PFSK-1 (cell line): ENCODE data around the gene FSTL4.
A peak's percentile ranks its signal among the peaks of the same experiment; 100 is the strongest.

ENCODE experiments used
- FOXP2 ChIP-seq: optimal IDR thresholded peaks from 2 replicates; pipeline ENCODE3; 2011; ENCODE audit warnings: borderline replicate concordance, control low read depth, inconsistent platforms; ENCODE audit not compliant: insufficient read depth; ENCODE audit errors: extremely low read length, extremely low read depth
- POLR2AphosphoS5 ChIP-seq: IDR thresholded peaks from 2 replicates; pipeline ENCODE4 v1.6.1; 2012; ENCODE audit warnings: low read depth, mild to moderate bottlenecking, control low read depth, low read length, moderate library complexity
- REST ChIP-seq, 2 experiments: IDR thresholded peaks; 2 replicates each; pipeline versions ENCODE4 v1.6.1 to v1.8.0; 2011 to 2012; ENCODE audit warnings: low read depth in 2 of 2, low read length in 2 of 2, control low read depth in 1 of 2, inconsistent platforms in 1 of 2, mild to moderate bottlenecking in 1 of 2, moderate library complexity in 1 of 2; ENCODE audit not compliant: insufficient read depth in 1 of 2
- SIN3A ChIP-seq: IDR thresholded peaks from 2 replicates; pipeline ENCODE4 v1.6.1; 2012; ENCODE audit warnings: mild to moderate bottlenecking, low read length, moderate library complexity, borderline replicate concordance; ENCODE audit not compliant: insufficient read depth
- TAF1 ChIP-seq: IDR thresholded peaks from 2 replicates; pipeline ENCODE4 v1.6.1; 2012; ENCODE audit warnings: low read length, control low read depth, borderline replicate concordance; ENCODE audit not compliant: insufficient read depth

FSTL4 gene

GRCh38 chr5:133524666-133525065 lies 87.7 kb downstream of the FSTL4 start:
- TF ChIP-seq TAF1, result no peak
- TF ChIP-seq REST (IDR thresholded peaks at IDR 0.05; ENCODE audit: insufficient read depth in 1 of 2, low read depth in 2 of 2, low read length in 2 of 2), result no peak
- no peak for TF ChIP-seq SIN3A
- no peak for TF ChIP-seq POLR2AphosphoS5
- no peak for TF ChIP-seq FOXP2

- TF ChIP-seq TAF1, result no peak
- TF ChIP-seq SIN3A, result no peak
These were observed 88.3 kb downstream of the FSTL4 start for GRCh38 chr5:133523961-133524586.

DNA sequence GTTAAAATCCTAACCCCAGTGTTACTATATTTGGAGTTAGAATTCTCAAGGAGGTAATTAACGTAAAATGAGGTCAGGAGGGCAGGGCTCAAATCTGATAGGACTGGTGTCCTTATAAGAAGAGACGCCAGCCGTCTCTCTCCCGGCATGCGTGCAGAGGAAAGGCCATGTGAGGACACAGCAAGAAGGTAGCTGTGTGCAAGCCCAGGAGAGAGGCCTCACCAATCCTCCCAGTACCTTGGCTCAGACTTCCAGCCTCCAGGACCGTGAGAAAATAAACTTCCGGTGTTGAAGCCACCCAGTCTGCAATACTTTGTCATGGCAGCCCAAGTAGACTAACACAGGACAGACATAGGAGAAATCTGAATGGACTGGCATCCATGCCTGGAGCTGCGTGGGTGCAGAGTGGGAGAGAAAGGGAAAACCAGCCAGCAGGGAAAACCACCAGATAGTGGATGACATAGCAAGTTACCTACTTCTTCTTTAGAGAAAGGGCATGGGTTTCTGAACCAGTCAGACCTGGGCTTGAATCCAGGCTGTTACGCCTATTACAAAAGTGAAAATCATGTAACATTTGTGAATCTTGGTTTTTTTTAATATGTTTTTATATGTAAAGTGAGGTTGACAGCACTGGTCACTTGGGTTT lies 89.2 kb downstream of the FSTL4 start:
- no peak for TF ChIP-seq REST (IDR thresholded peaks at IDR 0.05; ENCODE audit: insufficient read depth in 1 of 2, low read depth in 2 of 2, low read length in 2 of 2)

DNA sequence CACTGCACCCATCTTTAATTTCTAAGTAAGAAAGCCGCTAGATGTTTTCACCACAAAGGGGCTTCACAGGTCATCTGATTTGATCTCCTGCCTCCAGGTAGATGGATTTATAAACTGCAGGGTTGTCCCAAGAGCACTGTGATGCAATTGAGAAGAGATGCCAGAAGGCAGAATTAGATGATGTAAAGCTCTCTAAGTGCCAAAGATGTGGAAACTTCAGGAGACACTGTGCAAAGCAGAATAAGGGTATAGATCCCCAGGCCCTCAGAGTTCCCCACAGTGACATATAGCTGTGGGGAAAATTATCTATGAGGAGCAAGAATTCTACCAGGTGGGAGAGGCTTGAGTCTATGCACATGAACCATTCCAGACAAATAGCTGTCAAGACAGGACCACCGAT lies 90.5 kb downstream of the FSTL4 start:
- TF ChIP-seq REST (IDR thresholded peaks at IDR 0.05; ENCODE audit: insufficient read depth in 1 of 2, low read depth in 2 of 2, low read length in 2 of 2) (no peak), SIN3A (no peak), FOXP2 (no peak), POLR2AphosphoS5 (no peak), TAF1 (no peak)

GRCh38 chr5:133520991-133521706 lies 91.2 kb downstream of the FSTL4 start:
- TF ChIP-seq SIN3A (no peak), POLR2AphosphoS5 (no peak), TAF1 (no peak), REST (IDR thresholded peaks at IDR 0.05; ENCODE audit: insufficient read depth in 1 of 2, low read depth in 2 of 2, low read length in 2 of 2) (peak in 1 of 2 experiments; percentile 81; a peak in 2 of 4 replicates)
